Esophagus muscularis mucosa (tissue), 4 donors: ENCODE results near the gene CLIC3. TPM values are rescaled to one million over a fixed set of nuclear protein-coding genes. Genes with fewer than 3 reads are reported as not detected.

Source experiments
- DNase-seq: peaks from one replicate; pipeline ENCODE4 v3.0.0-alpha.2; 2017; ENCODE audit errors: extremely low spot score
- H3K27ac ChIP-seq, 4 donors: fragments of 200-600 bp; sonication (generic); replicated peaks in 1 of 4; 1 replicate in 3 of 4; 2 replicates in 1 of 4; pipeline ENCODE4 v1.5.1; 2016 to 2019; ENCODE audit warnings: mild to moderate bottlenecking in 1 of 4
- H3K27me3 ChIP-seq, 4 donors: fragments of 200-600 bp; sonication (generic); one replicate each; pipeline versions ENCODE4 v1.5.1 to v1.6.0; 2016 to 2019
- H3K36me3 ChIP-seq, 4 donors: fragments of 200-600 bp; sonication (generic); one replicate each; pipeline ENCODE4 v1.5.1; 2016 to 2019
- H3K4me1 ChIP-seq, 4 donors: fragments of 200-600 bp; sonication (generic); one replicate each; pipeline ENCODE4 v1.5.1; 2016 to 2019
- H3K4me3 ChIP-seq, 4 donors: fragments of 200-600 bp; sonication (generic); 1 replicate in 2 of 4; 2 replicates in 2 of 4; pipeline ENCODE4 v1.5.1; 2016 to 2019; ENCODE audit warnings: mild to moderate bottlenecking in 4 of 4, moderate library complexity in 1 of 4
- H3K9me3 ChIP-seq, 4 donors: fragments of 200-600 bp; sonication (generic); 1 replicate in 3 of 4; 2 replicates in 1 of 4; pipeline ENCODE4 v1.5.1; 2016 to 2019
- EP300 ChIP-seq: sonication (generic); formaldehyde crosslinking; IDR thresholded peaks from one replicate; pipeline ENCODE4 v1.6.1; 2017; ENCODE audit warnings: antibody characterized with exemption
- POLR2A ChIP-seq: fragments of 450-650 bp; IDR thresholded peaks from one replicate; pipeline ENCODE4 v1.6.1; 2017; ENCODE audit warnings: antibody characterized with exemption, moderate library complexity, mild to moderate bottlenecking, low read depth
- POLR2AphosphoS5 ChIP-seq, 2 donors: sonication (generic); formaldehyde crosslinking; IDR thresholded peaks; one replicate each; pipeline ENCODE4 v1.6.1; 2017; ENCODE audit warnings: antibody characterized with exemption in 2 of 2
- WGBS: methylation state at CpG from one replicate; pipeline ENCODE4 v1.1.5; 2018; 5-methylcytosine and 5-hydroxymethylcytosine counted together
- intact Hi-C: fragments of 100-400 bp; cut with DNase I; formaldehyde crosslinking; loops from one replicate; pipeline ENCODE4 v1.15.1; 2023
- total RNA-seq, 4 donors: library from RNA; depleted of rRNA; stranded (reverse); fragments of >200 nt; gene quantifications; one replicate each; pipeline versions ENCODE4 v1.1.0 to v1.2.1, GENCODE V29; 2016
- TF ChIP-seq, protein P1 (sequence below), 3 experiments: fragments of 200-600 bp in 2 of 3; fragments of 450-650 bp in 1 of 3; sonication (generic) in 2 of 3; IDR thresholded peaks; one replicate each; pipeline ENCODE4 v1.5.1; 2017 to 2019; ENCODE audit warnings: antibody characterized with exemption in 3 of 3, mild to moderate bottlenecking in 2 of 3, moderate library complexity in 1 of 3

CLIC3 gene
- total RNA-seq, 4 donors from 2014 or later, result 1.4 to 2.5 TPM; not detected in 2

DNA sequence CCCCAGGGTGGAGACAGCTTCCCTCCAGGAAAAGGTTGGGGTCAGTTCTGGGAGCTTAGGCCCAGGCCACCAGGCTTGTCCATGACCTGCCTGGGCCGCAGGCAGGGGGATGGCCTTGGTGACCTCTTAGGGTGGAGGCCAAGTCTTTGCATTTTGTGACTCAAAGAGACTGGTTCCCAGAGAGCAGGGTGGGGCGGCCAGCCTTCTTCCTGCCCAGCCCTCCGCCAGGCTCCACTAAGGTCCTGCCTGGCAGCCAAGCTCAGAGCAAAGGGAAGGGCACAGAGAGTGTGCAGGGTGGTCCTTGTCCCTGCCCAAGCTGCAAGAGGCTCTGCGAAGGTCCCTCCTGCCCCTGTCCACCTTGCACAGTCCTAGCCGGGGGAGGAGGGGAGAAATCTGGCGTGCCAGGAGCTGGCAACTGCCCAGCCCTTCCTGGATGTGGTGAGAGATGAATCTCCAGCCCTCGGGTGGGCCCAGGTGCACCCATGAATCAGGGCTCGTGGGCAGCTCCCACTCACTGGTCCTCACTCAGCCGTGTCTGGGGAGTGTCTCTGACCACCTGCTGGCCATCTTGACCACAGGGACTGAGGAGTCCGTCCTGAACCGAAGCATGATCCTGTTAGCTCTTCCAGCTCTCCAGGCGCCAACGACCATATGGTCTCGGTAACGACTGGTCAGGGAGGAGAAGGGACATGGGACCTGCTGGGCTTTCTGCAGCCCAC is 21.4 kb downstream of the CLIC3 start:
- intact Hi-C loops, result no loop called here
- TF ChIP-seq, protein P1, sequence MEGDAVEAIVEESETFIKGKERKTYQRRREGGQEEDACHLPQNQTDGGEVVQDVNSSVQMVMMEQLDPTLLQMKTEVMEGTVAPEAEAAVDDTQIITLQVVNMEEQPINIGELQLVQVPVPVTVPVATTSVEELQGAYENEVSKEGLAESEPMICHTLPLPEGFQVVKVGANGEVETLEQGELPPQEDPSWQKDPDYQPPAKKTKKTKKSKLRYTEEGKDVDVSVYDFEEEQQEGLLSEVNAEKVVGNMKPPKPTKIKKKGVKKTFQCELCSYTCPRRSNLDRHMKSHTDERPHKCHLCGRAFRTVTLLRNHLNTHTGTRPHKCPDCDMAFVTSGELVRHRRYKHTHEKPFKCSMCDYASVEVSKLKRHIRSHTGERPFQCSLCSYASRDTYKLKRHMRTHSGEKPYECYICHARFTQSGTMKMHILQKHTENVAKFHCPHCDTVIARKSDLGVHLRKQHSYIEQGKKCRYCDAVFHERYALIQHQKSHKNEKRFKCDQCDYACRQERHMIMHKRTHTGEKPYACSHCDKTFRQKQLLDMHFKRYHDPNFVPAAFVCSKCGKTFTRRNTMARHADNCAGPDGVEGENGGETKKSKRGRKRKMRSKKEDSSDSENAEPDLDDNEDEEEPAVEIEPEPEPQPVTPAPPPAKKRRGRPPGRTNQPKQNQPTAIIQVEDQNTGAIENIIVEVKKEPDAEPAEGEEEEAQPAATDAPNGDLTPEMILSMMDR (IDR thresholded peaks at IDR 0.05), result no peak
- TF ChIP-seq EP300 (no peak), POLR2A (no peak), POLR2AphosphoS5 (IDR thresholded peaks at IDR 0.05) (no peak)
- 63% methylated on average over 10 of the region's 15 CpGs for WGBS
- peak overlapping the region in 2 of 4 donors; percentile 27 to 33 for H3K27ac ChIP-seq
- peaks cover 30 to 47% (median 40%) of the 10 kb centered on the region in 4 donors for H3K4me1 ChIP-seq
- no peak overlapping the region for H3K4me3 ChIP-seq
- no peaks in the 10 kb centered on the region for H3K36me3 ChIP-seq
- no peak for DNase-seq
- H3K9me3 ChIP-seq, result no peaks in the 10 kb centered on the region
- peaks cover 0 to 29% (median 0%) of the 10 kb centered on the region in 4 donors for H3K27me3 ChIP-seq

- Histone ChIP-seq H3K4me1 (peaks cover 28 to 44% (median 38%) of the 10 kb centered on the region in 4 donors), H3K4me3 (no peak overlapping the region), H3K9me3 (no peaks in the 10 kb centered on the region), H3K27me3 (peaks cover 0 to 29% (median 0%) of the 10 kb centered on the region in 4 donors), H3K27ac (no peak overlapping the region), H3K36me3 (no peaks in the 10 kb centered on the region)
- TF ChIP-seq POLR2A, result no peak
- no peak for TF ChIP-seq EP300
- TF ChIP-seq POLR2AphosphoS5 (IDR thresholded peaks at IDR 0.05), result no peak
- intact Hi-C loops, result no loop called here
- no peak for DNase-seq
- WGBS, result 90% methylated on average over 18 of the region's 29 CpGs
These were observed 22.4 kb downstream of the CLIC3 start for GRCh38 chr9:136973618-136974617.

DNA sequence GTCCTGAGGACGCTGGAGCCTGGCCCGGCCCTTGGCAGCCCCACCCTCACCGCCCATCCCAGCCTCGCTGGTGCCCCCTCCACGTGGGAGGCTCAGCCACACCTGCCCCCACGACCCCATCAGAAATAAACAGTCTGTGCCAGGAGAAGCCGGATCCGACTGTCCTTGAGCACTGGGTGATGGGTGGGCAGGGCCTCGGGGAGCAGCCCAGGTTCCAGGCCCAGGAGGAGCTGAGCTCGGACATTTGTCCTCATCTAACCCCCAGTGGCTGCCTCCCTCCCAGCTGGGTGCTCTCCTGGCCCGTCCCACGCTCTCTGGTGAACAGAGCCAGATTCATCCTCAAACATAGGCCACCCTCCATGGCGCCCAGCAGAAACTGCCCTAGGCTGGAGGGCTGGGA is 23.6 kb downstream of the CLIC3 start:
- no peaks in the 10 kb centered on the region for H3K9me3 ChIP-seq
- H3K4me3 ChIP-seq, result no peak overlapping the region
- intact Hi-C loops, result no loop called here
- no peaks in the 10 kb centered on the region for H3K36me3 ChIP-seq
- no peak for DNase-seq
- H3K27ac ChIP-seq, result no peak overlapping the region
- TF ChIP-seq, protein P1 (IDR thresholded peaks at IDR 0.05), result no peak
- TF ChIP-seq POLR2A (no peak), POLR2AphosphoS5 (IDR thresholded peaks at IDR 0.05) (no peak), EP300 (no peak)
- 78% methylated on average over 13 of the region's 13 CpGs for WGBS
- H3K4me1 ChIP-seq, result peaks cover 16 to 32% (median 30%) of the 10 kb centered on the region in 4 donors
- peaks cover 0 to 37% (median 0%) of the 10 kb centered on the region in 4 donors for H3K27me3 ChIP-seq

GRCh38 chr9:136972335-136972734 is 24.0 kb downstream of the CLIC3 start:
- no peak overlapping the region for H3K4me3 ChIP-seq
- H3K27ac ChIP-seq, result no peak overlapping the region
- H3K36me3 ChIP-seq, result no peaks in the 10 kb centered on the region
- peaks cover 0 to 37% (median 0%) of the 10 kb centered on the region in 4 donors for H3K27me3 ChIP-seq
- no peak for TF ChIP-seq EP300
- TF ChIP-seq, protein P1 (IDR thresholded peaks at IDR 0.05), result no peak
- TF ChIP-seq POLR2AphosphoS5 (IDR thresholded peaks at IDR 0.05), result no peak
- TF ChIP-seq POLR2A, result no peak
- no peaks in the 10 kb centered on the region for H3K9me3 ChIP-seq
- peaks cover 12 to 28% (median 26%) of the 10 kb centered on the region in 4 donors for H3K4me1 ChIP-seq
- 81% methylated on average over 9 of the region's 11 CpGs for WGBS
- intact Hi-C loops, result no loop called here
- DNase-seq, result no peak

- Histone ChIP-seq H3K4me1 (peaks cover 8 to 24% (median 20%) of the 10 kb centered on the region in 4 donors), H3K27me3 (peaks cover 0 to 37% (median 0%) of the 10 kb centered on the region in 4 donors), H3K27ac (no peak overlapping the region), H3K9me3 (no peaks in the 10 kb centered on the region), H3K4me3 (no peak overlapping the region), H3K36me3 (no peaks in the 10 kb centered on the region)
- intact Hi-C loops, result no loop called here
- TF ChIP-seq POLR2AphosphoS5 (IDR thresholded peaks at IDR 0.05), result no peak
- TF ChIP-seq, protein P1 (IDR thresholded peaks at IDR 0.05), result no peak
- WGBS, result 78% methylated on average over 13 of the region's 14 CpGs
- no peak for DNase-seq
These were observed 24.6 kb downstream of the CLIC3 start for GRCh38 chr9:136971746-136972145.
